Endothelial cell of umbilical vein (primary cell): ENCODE data around the gene TEX53. TPM values are rescaled to one million over a fixed set of nuclear protein-coding genes. Genes with fewer than 3 reads are reported as not detected.

Experiments
- BruUV-seq: library from RNA; stranded (reverse); fragments of 400-500 nt; replicated peaks from 2 replicates; lab custom pipeline; 2021; lab: Mats Ljungman, UMichigan
- CTCF ChIA-PET: fragments of 300-600, 350-600 bp; sonication (Branson Sonifier 250); formaldehyde crosslinking; loops from one replicate; lab custom pipeline; 2021; ENCODE audit warnings: antibody characterized with exemption, inconsistent platforms; lab: Charles Lee
- POLR2A ChIA-PET: fragments of 300-600, 350-600 bp; sonication (Branson Sonifier 250); formaldehyde crosslinking; loops from one replicate; lab custom pipeline; 2021; ENCODE audit warnings: antibody characterized with exemption, inconsistent platforms; lab: Charles Lee
- DNase-seq: peaks from one replicate; pipeline ENCODE4 v3.0.0-alpha.2; 2011; ENCODE audit warnings: low read depth, low spot score
- FAIRE-seq: peaks from 2 replicates; lab custom pipeline; 2011; peaks lifted over from hg19 to GRCh38; lab: Jason Lieb, UNC
- H2AFZ ChIP-seq: 2 replicates; pipeline ENCODE4 v1.6.0; 2012; ENCODE audit warnings: low read depth, low read length, control low read depth, inconsistent platforms
- H3K27ac ChIP-seq: 2 replicates; pipeline ENCODE4 v1.5.1; 2011; ENCODE audit warnings: low read depth, mild to moderate bottlenecking, control low read depth, low read length, moderate library complexity; ENCODE audit not compliant: insufficient read depth
- H3K27me3 ChIP-seq, 2 experiments: 2 replicates each; pipeline versions ENCODE4 v1.6.0 to v1.6.1; 2011; ENCODE audit warnings: low read length in 2 of 2, mixed read lengths in 1 of 2; ENCODE audit not compliant: control insufficient read depth in 2 of 2, insufficient read depth in 2 of 2
- H3K36me3 ChIP-seq, 2 experiments: 2 replicates in 1 of 2; 3 replicates in 1 of 2; pipeline ENCODE4 v1.5.1; 2011; ENCODE audit warnings: low read length in 2 of 2, mild to moderate bottlenecking in 1 of 2, moderate library complexity in 1 of 2; ENCODE audit not compliant: control insufficient read depth in 2 of 2, insufficient read depth in 2 of 2; ENCODE audit errors: extremely low read depth in 1 of 2
- H3K4me1 ChIP-seq: 3 replicates; pipeline ENCODE4 v1.5.1; 2011; ENCODE audit warnings: mild to moderate bottlenecking, low read length; ENCODE audit not compliant: control insufficient read depth, insufficient read depth; ENCODE audit errors: extremely low read depth
- H3K4me2 ChIP-seq: 2 replicates; pipeline ENCODE4 v1.6.1; 2011; ENCODE audit warnings: low read length, control low read depth, mixed read lengths; ENCODE audit not compliant: insufficient read depth
- H3K4me3 ChIP-seq, 3 experiments: fragments of 200-600 bp in 1 of 3; sonication (generic), shearing (Covaris generic) in 1 of 3; replicated peaks in 1 of 3; 2 replicates each; pipeline ENCODE4 v1.5.1; 2011 to 2016; ENCODE audit warnings: control low read depth in 3 of 3, low read length in 3 of 3, mild to moderate bottlenecking in 2 of 3, inconsistent platforms in 1 of 3, low read depth in 1 of 3, moderate library complexity in 1 of 3; ENCODE audit not compliant: insufficient read depth in 1 of 3
- H3K79me2 ChIP-seq: 2 replicates; pipeline ENCODE4 v1.6.0; 2012; ENCODE audit warnings: low read length, inconsistent platforms; ENCODE audit not compliant: control insufficient read depth, insufficient read depth
- H3K9ac ChIP-seq: replicated peaks from 2 replicates; pipeline ENCODE3; 2011; ENCODE audit warnings: low read length, control low read depth; ENCODE audit not compliant: insufficient read depth; ENCODE audit errors: extremely low read depth
- H3K9me1 ChIP-seq: replicated peaks from 3 replicates; pipeline ENCODE4 v1.6.0; 2011; ENCODE audit warnings: mild to moderate bottlenecking, low read length; ENCODE audit not compliant: control insufficient read depth, insufficient read depth; ENCODE audit errors: extremely low read depth
- H3K9me3 ChIP-seq: replicated peaks from 2 replicates; pipeline ENCODE4 v1.5.1; 2012; ENCODE audit warnings: low read length, inconsistent platforms; ENCODE audit not compliant: control insufficient read depth, insufficient read depth
- H4K20me1 ChIP-seq: replicated peaks from 2 replicates; pipeline ENCODE3; 2011; ENCODE audit warnings: mild to moderate bottlenecking, low read length; ENCODE audit not compliant: control insufficient read depth, insufficient read depth; ENCODE audit errors: extremely low read depth
- EZH2 ChIP-seq: IDR thresholded peaks from 2 replicates; pipeline ENCODE4 v1.6.1; 2012; ENCODE audit warnings: borderline replicate concordance, low read depth, mild to moderate bottlenecking, moderate library complexity, low read length, inconsistent platforms; ENCODE audit not compliant: severe bottlenecking
- FOS ChIP-seq: IDR thresholded peaks from 2 replicates; pipeline ENCODE4 v1.6.1; 2011; ENCODE audit warnings: mild to moderate bottlenecking, low read length, moderate library complexity, borderline replicate concordance; ENCODE audit not compliant: insufficient read depth
- GATA2 ChIP-seq: IDR thresholded peaks from 2 replicates; pipeline ENCODE4 v1.7.0; 2011; ENCODE audit warnings: low read depth, mild to moderate bottlenecking, moderate library complexity, mixed read lengths, low read length; ENCODE audit not compliant: insufficient read length, insufficient read depth
- JUN ChIP-seq: IDR thresholded peaks from 2 replicates; pipeline ENCODE4 v1.6.1; 2011; ENCODE audit warnings: borderline replicate concordance, low read depth; ENCODE audit not compliant: insufficient read length, insufficient read depth
- MYC ChIP-seq: IDR thresholded peaks from one replicate; pipeline ENCODE4 v1.6.1; 2011; ENCODE audit warnings: mild to moderate bottlenecking, low read depth, low read length
- POLR2A ChIP-seq: IDR thresholded peaks from 2 replicates; pipeline ENCODE4 v1.6.1; 2012; ENCODE audit warnings: low read depth, mild to moderate bottlenecking, control low read depth, low read length
- POLR2AphosphoS5 ChIP-seq: IDR thresholded peaks from 2 replicates; pipeline ENCODE4 v1.6.1; 2012; ENCODE audit warnings: low read depth, mild to moderate bottlenecking, control low read depth, low read length, moderate library complexity; ENCODE audit not compliant: insufficient read depth
- dilution Hi-C: fragments of 300-500 bp; cut with MboI; formaldehyde crosslinking; loops from one replicate; pipeline ENCODE4 v1.15.0; 2019; ENCODE audit warnings: low sequenced_read_pairs; ENCODE audit not compliant: extremely low pct_ligation_motif_present
- intact Hi-C: fragments of 100-400 bp; cut with micrococcal nuclease; formaldehyde crosslinking; loops from one replicate; pipeline ENCODE4 v1.10.0; 2022
- polyA plus RNA-seq, 4 experiments: library from polyadenylated mRNA; depleted of rRNA in 3 of 4; stranded (reverse) in 3 of 4; unstranded in 1 of 4; fragments of >200 nt; gene quantifications; 2 replicates each; pipeline versions ENCODE4 v1.2.1 to v1.2.3, GENCODE V29; 2011 to 2012; ENCODE audit warnings: missing spikeins in 1 of 4
- total RNA-seq: library from RNA; stranded (reverse); gene quantifications from 2 replicates; pipeline ENCODE4 v1.2.3, GENCODE V29; 2021
- TF ChIP-seq, protein P1 (sequence below), 2 donors: IDR thresholded peaks; 1 replicate in 1 of 2; 2 replicates in 1 of 2; pipeline ENCODE4 v1.5.1; 2011; ENCODE audit warnings: low read length in 2 of 2, mild to moderate bottlenecking in 2 of 2, moderate library complexity in 2 of 2, control low read depth in 1 of 2, inconsistent platforms in 1 of 2, low read depth in 1 of 2; ENCODE audit not compliant: insufficient read depth in 1 of 2; ENCODE audit errors: extremely low read depth in 1 of 2
- TF ChIP-seq, protein P2 (sequence below): IDR thresholded peaks from 2 replicates; pipeline ENCODE4 v1.6.1; 2011; ENCODE audit not compliant: insufficient read depth, insufficient read length

Gene TEX53
- total and polyA plus RNA-seq, 2 donors (not counting 3 experiments of a cell fraction or from before 2014, with no cell fraction given), result not detected

DNA sequence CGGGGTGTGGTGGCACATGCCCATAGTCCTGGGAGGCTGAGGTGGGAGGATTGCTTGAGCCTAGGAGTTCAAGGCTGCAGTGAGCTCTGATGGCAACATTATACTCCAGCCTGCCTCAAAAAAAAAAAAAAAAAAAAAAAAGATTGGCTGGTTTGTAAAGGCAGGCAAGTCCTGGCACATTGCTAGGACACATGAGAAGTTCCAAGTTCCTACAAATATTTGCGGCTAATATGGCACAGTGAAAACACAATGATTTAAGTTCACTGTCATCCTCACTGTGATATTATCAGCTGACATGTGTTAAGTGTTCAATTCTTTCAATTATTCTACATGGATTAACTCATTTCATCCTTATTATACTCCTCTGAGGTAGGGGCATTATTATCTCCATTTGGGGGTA, 26.4 kb downstream of the TEX53 start:
- dilution Hi-C loops (no loop called here), intact Hi-C loops (no loop called here)
- Histone ChIP-seq H3K4me1 (no peaks in the 10 kb centered on the region), H3K9ac (no peak overlapping the region), H2AFZ (no peak overlapping the region), H3K27me3 (no peaks in the 10 kb centered on the region), H3K4me2 (no peak overlapping the region), H3K27ac (no peak overlapping the region), H3K9me3 (no peaks in the 10 kb centered on the region), H3K36me3 (peaks cover 0 to 8% of the 10 kb centered on the region in 2 experiments), H3K79me2 (no peaks in the 10 kb centered on the region), H4K20me1 (no peaks in the 10 kb centered on the region), H3K4me3 (no peak overlapping the region), H3K9me1 (no peaks in the 10 kb centered on the region)
- CTCF ChIA-PET, result interaction anchor here (0.7 to 1.3 kb wide), 4 partner anchors 12 to 225 kb away, joined by 3 read pairs; no protein-coding TSS in a partner anchor
- DNase-seq (no peak), FAIRE-seq (no peak)
- TF ChIP-seq POLR2A (no peak), FOS (no peak), MYC (no peak), POLR2AphosphoS5 (no peak), JUN (no peak), EZH2 (no peak), GATA2 (no peak)
- TF ChIP-seq, protein P1, sequence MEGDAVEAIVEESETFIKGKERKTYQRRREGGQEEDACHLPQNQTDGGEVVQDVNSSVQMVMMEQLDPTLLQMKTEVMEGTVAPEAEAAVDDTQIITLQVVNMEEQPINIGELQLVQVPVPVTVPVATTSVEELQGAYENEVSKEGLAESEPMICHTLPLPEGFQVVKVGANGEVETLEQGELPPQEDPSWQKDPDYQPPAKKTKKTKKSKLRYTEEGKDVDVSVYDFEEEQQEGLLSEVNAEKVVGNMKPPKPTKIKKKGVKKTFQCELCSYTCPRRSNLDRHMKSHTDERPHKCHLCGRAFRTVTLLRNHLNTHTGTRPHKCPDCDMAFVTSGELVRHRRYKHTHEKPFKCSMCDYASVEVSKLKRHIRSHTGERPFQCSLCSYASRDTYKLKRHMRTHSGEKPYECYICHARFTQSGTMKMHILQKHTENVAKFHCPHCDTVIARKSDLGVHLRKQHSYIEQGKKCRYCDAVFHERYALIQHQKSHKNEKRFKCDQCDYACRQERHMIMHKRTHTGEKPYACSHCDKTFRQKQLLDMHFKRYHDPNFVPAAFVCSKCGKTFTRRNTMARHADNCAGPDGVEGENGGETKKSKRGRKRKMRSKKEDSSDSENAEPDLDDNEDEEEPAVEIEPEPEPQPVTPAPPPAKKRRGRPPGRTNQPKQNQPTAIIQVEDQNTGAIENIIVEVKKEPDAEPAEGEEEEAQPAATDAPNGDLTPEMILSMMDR (IDR thresholded peaks at IDR 0.05; ENCODE audit: extremely low read depth in 1 of 2, insufficient read depth in 1 of 2, low read depth in 1 of 2, low read length in 2 of 2), result no peak
- TF ChIP-seq, protein P2, sequence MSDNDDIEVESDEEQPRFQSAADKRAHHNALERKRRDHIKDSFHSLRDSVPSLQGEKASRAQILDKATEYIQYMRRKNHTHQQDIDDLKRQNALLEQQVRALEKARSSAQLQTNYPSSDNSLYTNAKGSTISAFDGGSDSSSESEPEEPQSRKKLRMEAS, result no peak
- POLR2A ChIA-PET, result no interaction called here
- BruUV-seq, result no TSS peak
